GM19372 (cell line): Measurements from ENCODE around the gene KANK3.
"Not testable (repeated sequence)": the region's sequence is repeated elsewhere in the genome, so short reads cannot be mapped to it uniquely, and the experiment has no call there.

Experiments used
- ATAC-seq: cut with Tn5 transposase; IDR thresholded peaks from one replicate; pipeline ENCODE4 v1.9.1; 2021; ENCODE audit warnings: mild to moderate bottlenecking, low read depth, moderate library complexity; ENCODE audit not compliant: unreplicated experiment

KANK3 gene

GRCh38 chr19:8342684-8343482, at the start of gene KANK3:
Gene KANK3 (minus strand): TSS chr19:8343262. CDS start chr19:8337828, 5,434 bp downstream.
- no peak for ATAC-seq

GRCh38 chr19:8392017-8392591, 49.0 kb upstream of the KANK3 start:
- no peak for ATAC-seq

GRCh38 chr19:8391198-8392016, 48.3 kb upstream of the KANK3 start:
- ATAC-seq = no peak

GRCh38 chr19:8390617-8390981, 47.5 kb upstream of the KANK3 start:
- peak; percentile 30 for ATAC-seq

GRCh38 chr19:8389891-8390616, 47.0 kb upstream of the KANK3 start, which contains the start of gene RAB11B:
Gene RAB11B (plus strand): TSS chr19:8390360. CDS start chr19:8390417, 57 bp downstream.
- ATAC-seq = peak; percentile 88

- ATAC-seq = no peak
These were observed 45.5 kb upstream of the KANK3 start for GRCh38 chr19:8388612-8388958.

GRCh38 chr19:8387688-8388611, 44.9 kb upstream of the KANK3 start:
- no peak for ATAC-seq

GRCh38 chr19:8386990-8387389, 43.9 kb upstream of the KANK3 start:
- ATAC-seq = no peak

GRCh38 chr19:8386419-8386818, 43.4 kb upstream of the KANK3 start:
- ATAC-seq = not testable (repeated sequence)

- ATAC-seq = not testable (repeated sequence)
These were observed 42.5 kb upstream of the KANK3 start for GRCh38 chr19:8385566-8385965.

- ATAC-seq = not testable (repeated sequence)
These were observed 42.0 kb upstream of the KANK3 start for GRCh38 chr19:8385103-8385502.

GRCh38 chr19:8384569-8384968, 41.5 kb upstream of the KANK3 start:
- ATAC-seq = not testable (repeated sequence)

- not testable (repeated sequence) for ATAC-seq
These were observed 36.3 kb upstream of the KANK3 start for GRCh38 chr19:8379156-8379891.

- no peak for ATAC-seq
These were observed 34.5 kb upstream of the KANK3 start for GRCh38 chr19:8377598-8377997.

GRCh38 chr19:8376373-8376974, 33.4 kb upstream of the KANK3 start:
- not testable (repeated sequence) for ATAC-seq

- not testable (repeated sequence) for ATAC-seq
These were observed 32.7 kb upstream of the KANK3 start for GRCh38 chr19:8375766-8376165.

- ATAC-seq = no peak
These were observed 31.1 kb upstream of the KANK3 start for GRCh38 chr19:8373867-8374813.
